PFSK-1 (cell line): ENCODE data around the gene TOGARAM1.

ENCODE experiments used
- POLR2AphosphoS5 ChIP-seq: IDR thresholded peaks from 2 replicates; pipeline ENCODE4 v1.6.1; 2012; ENCODE audit warnings: low read depth, mild to moderate bottlenecking, control low read depth, low read length, moderate library complexity
- SIN3A ChIP-seq: IDR thresholded peaks from 2 replicates; pipeline ENCODE4 v1.6.1; 2012; ENCODE audit warnings: mild to moderate bottlenecking, low read length, moderate library complexity, borderline replicate concordance; ENCODE audit not compliant: insufficient read depth
- TAF1 ChIP-seq: IDR thresholded peaks from 2 replicates; pipeline ENCODE4 v1.6.1; 2012; ENCODE audit warnings: low read length, control low read depth, borderline replicate concordance; ENCODE audit not compliant: insufficient read depth
- TF ChIP-seq, protein P1 (sequence below), 2 experiments: IDR thresholded peaks; 2 replicates each; pipeline versions ENCODE4 v1.6.1 to v1.8.0; 2011 to 2012; ENCODE audit warnings: low read depth in 2 of 2, low read length in 2 of 2, control low read depth in 1 of 2, inconsistent platforms in 1 of 2, mild to moderate bottlenecking in 1 of 2, moderate library complexity in 1 of 2; ENCODE audit not compliant: insufficient read depth in 1 of 2

GRCh38 chr14:44990533-44990932, 28.5 kb downstream of the TOGARAM1 start:
- TF ChIP-seq POLR2AphosphoS5 (no peak), SIN3A (no peak), TAF1 (no peak)
- TF ChIP-seq, protein P1, sequence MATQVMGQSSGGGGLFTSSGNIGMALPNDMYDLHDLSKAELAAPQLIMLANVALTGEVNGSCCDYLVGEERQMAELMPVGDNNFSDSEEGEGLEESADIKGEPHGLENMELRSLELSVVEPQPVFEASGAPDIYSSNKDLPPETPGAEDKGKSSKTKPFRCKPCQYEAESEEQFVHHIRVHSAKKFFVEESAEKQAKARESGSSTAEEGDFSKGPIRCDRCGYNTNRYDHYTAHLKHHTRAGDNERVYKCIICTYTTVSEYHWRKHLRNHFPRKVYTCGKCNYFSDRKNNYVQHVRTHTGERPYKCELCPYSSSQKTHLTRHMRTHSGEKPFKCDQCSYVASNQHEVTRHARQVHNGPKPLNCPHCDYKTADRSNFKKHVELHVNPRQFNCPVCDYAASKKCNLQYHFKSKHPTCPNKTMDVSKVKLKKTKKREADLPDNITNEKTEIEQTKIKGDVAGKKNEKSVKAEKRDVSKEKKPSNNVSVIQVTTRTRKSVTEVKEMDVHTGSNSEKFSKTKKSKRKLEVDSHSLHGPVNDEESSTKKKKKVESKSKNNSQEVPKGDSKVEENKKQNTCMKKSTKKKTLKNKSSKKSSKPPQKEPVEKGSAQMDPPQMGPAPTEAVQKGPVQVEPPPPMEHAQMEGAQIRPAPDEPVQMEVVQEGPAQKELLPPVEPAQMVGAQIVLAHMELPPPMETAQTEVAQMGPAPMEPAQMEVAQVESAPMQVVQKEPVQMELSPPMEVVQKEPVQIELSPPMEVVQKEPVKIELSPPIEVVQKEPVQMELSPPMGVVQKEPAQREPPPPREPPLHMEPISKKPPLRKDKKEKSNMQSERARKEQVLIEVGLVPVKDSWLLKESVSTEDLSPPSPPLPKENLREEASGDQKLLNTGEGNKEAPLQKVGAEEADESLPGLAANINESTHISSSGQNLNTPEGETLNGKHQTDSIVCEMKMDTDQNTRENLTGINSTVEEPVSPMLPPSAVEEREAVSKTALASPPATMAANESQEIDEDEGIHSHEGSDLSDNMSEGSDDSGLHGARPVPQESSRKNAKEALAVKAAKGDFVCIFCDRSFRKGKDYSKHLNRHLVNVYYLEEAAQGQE (IDR thresholded peaks at IDR 0.05; ENCODE audit: insufficient read depth in 1 of 2, low read depth in 2 of 2, low read length in 2 of 2), result no peak
